ENCODE data around the gene PIF1. TPM values are rescaled to one million over a fixed set of nuclear protein-coding genes. Genes with fewer than 3 reads are reported as not detected.

The PIF1 gene
- total RNA-seq, 1 donor, result 7.4 TPM

DNA sequence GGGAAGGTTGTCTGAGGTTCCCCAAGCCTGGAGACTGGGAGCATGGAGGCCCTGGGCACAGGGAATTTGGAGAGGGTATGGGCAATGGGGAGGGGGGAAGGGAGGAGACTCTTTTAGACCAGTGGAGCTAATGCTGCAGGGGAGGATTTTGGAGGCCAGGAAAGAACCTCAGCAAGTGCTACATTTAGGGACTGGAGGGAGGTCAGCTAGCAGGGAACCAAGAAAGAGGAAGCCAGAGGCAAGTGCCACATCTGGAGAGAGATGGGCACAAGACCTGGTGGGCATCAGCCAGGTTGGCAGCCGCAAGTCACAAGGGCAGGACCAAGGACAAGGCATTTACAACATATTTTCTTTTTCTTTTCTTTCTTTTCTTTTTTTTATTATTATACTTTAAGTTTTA lies 37.0 kb upstream of the PIF1 start:
- H3K4me3 ChIP-seq (ENCODE audit: low read depth, low read length), result no peak overlapping the region
- no peak for DNase-seq (ENCODE audit: low read depth)
- TF ChIP-seq, protein P1, sequence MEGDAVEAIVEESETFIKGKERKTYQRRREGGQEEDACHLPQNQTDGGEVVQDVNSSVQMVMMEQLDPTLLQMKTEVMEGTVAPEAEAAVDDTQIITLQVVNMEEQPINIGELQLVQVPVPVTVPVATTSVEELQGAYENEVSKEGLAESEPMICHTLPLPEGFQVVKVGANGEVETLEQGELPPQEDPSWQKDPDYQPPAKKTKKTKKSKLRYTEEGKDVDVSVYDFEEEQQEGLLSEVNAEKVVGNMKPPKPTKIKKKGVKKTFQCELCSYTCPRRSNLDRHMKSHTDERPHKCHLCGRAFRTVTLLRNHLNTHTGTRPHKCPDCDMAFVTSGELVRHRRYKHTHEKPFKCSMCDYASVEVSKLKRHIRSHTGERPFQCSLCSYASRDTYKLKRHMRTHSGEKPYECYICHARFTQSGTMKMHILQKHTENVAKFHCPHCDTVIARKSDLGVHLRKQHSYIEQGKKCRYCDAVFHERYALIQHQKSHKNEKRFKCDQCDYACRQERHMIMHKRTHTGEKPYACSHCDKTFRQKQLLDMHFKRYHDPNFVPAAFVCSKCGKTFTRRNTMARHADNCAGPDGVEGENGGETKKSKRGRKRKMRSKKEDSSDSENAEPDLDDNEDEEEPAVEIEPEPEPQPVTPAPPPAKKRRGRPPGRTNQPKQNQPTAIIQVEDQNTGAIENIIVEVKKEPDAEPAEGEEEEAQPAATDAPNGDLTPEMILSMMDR (IDR thresholded peaks at IDR 0.05; ENCODE audit: insufficient read depth, low read length), result no peak

DNA sequence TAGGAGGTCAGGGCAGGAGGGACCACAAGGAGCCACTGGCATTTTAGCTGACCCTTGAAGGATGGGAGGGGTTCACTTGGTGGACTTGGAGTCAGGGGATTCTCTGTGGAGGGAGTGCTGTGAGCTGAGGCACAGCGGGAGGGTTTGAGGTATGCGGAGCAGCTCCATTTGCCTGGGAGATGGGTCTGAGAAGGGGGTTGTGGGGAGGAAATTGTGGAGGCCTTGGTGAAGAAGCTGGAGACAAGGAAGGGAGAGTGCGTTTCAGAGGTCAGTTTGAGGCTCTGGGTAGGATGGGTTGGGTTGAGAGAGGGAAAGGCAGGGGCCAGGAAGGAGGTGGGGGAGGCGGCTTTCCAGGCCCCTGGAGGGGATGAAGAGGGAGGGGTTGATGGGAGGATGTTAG lies 36.5 kb upstream of the PIF1 start:
- H3K4me3 ChIP-seq (ENCODE audit: low read depth, low read length), result no peak overlapping the region
- DNase-seq (ENCODE audit: low read depth), result no peak
- TF ChIP-seq, protein P1 (IDR thresholded peaks at IDR 0.05; ENCODE audit: insufficient read depth, low read length), result no peak

DNA sequence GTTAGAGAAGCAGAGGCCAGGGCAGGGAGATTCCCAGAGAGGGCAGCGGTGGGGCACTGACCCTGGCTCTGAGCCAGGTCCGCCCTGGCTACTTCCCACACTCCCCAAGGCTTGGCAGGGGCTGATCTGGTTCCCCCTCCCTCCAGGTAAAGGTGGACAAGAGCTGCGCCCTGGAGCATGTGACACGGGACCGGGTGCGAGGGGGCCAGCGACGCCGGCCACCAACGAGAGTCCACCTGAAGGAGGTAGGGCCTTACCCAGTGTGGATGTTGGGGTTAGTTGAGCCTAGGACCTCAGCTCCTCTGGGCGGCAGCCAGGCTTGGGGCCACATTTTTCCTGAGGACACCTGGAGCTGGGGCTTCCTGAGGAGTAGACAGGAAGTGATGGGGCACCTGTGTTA lies 35.9 kb upstream of the PIF1 start:
- no peak for DNase-seq (ENCODE audit: low read depth)
- TF ChIP-seq, protein P1 (IDR thresholded peaks at IDR 0.05; ENCODE audit: insufficient read depth, low read length), result no peak
- no peak overlapping the region for H3K4me3 ChIP-seq (ENCODE audit: low read depth, low read length)

DNA sequence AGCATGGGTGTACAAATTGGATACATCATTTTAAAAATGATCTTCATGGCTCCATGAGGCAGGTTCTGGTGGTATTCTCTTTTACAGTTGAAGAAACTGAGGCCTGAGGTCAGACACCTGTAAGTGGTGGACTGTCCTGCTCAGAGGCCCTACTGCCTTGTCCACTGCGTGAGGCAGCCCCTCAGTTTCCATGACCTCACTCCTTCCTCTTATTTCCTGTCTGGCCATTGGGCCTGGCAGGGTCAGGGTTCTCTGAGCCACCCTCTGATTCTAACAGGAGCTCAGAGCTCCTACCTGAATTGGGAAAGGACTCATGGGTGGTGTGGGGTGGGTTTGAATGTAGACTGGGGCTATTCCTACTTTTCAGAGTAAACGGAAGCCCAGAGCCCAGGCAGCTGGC lies 33.8 kb upstream of the PIF1 start:
- TF ChIP-seq, protein P1 (IDR thresholded peaks at IDR 0.05; ENCODE audit: insufficient read depth, low read length), result no peak
- no peak for DNase-seq (ENCODE audit: low read depth)
- H3K4me3 ChIP-seq (ENCODE audit: low read depth, low read length), result no peak overlapping the region

DNA sequence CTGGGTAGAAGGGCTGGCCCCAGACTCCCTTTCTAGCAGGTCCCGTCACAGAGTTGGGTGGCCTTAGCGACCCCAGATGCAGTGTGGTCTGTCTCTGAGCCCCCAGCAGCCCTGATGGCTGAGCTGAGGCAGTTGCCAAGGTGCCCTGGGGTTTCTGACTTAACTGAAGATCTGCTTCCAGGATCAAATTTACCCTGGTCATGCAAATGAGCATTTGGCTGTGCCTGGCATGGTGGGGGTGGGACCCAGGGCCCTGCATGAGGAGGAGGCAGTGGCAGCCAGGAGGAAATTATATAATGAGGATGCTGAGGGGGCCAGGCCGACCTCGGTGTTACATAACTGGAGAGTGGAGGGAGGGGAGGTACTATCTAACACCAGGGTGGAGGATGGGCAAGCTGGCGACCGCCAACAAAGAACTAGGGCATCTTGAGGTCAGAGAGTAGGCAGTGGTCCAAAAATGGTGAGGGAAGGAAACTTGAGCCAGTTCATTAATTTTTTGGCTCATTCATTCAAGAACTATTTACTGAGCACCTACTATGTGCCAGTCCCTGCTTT lies 32.7 kb upstream of the PIF1 start:
- TF ChIP-seq, protein P1 (IDR thresholded peaks at IDR 0.05; ENCODE audit: insufficient read depth, low read length), result no peak
- DNase-seq (ENCODE audit: low read depth), result no peak
- no peak overlapping the region for H3K4me3 ChIP-seq (ENCODE audit: low read depth, low read length)

DNA sequence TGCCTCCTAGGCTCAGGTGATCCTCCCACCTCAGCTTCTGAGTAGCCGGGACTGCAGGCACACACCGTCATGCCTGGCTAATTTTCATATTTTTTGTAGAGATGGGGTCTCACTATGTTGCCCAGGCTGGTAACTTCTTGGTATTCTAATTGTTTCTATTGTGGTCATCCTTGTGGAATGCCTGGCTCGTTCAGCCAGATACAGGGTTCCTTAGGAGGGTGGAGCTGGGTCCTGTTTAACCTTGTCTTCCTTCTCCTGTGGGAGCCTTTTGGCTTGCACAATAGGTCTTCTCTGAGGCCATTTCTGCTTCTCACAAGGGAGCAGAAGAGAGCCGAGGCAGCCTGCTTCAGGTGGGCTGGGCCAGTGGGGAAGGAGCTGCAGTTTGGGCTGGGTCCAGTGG lies 32.0 kb upstream of the PIF1 start:
- peak; percentile 85 for DNase-seq (ENCODE audit: low read depth)
- H3K4me3 ChIP-seq (ENCODE audit: low read depth, low read length), result no peak overlapping the region
- TF ChIP-seq, protein P1 (IDR thresholded peaks at IDR 0.05; ENCODE audit: insufficient read depth, low read length), result no peak

Data from fibroblast of the aortic adventitia (primary cell).